Fibroblast of mammary gland (primary cell): Measurements from ENCODE around the gene CDH15.

Experiments
- DNase-seq: peaks from one replicate; pipeline ENCODE4 v3.0.0-alpha.2; 2010; ENCODE audit warnings: low read depth
- H3K4me3 ChIP-seq: 2 replicates; pipeline ENCODE4 v1.5.1; 2011; ENCODE audit warnings: low read depth, mild to moderate bottlenecking, low read length, moderate library complexity; ENCODE audit not compliant: control insufficient read depth
- TF ChIP-seq, protein P1 (sequence below): conservative IDR thresholded peaks from 2 replicates; pipeline ENCODE4 v1.5.1; 2011; ENCODE audit warnings: low read depth, low read length, inconsistent platforms; ENCODE audit not compliant: control insufficient read depth, insufficient read depth

The CDH15 gene

DNA sequence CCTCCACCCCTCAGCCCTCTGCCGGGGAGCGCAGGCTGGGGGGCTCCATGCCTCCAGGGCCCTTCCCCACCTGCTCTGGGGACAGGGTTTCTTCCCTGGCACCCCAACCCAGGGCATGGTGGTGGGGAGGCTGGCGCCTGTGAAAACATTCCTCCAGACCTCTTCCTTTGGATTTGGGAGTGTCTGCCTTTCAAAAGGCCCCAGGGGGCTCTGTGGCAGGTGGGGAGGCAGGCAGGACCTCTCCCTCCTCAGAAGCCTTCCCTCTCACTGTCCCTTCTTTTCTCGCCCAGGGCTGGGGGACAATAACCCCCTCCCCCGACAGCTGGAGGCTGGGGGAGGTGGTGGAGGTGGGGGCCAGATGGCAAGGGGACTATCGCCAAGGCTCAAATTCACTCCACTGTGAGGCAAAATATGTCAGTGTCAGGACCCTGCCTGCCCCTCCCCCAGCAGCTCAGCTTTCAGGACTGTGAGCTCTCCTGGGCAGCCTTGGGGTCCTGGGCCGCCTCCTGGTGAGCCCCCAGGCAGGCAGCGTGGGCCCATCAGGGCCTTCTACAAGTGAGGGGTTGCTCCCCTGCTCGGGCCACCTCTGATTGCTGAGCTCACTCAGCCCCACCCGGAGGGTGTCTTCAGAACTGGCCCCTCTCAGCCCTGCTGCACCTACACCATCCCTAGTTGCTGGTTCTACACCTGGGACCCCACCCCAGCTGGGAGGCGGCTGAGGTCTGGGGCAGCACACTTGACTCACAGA is 1.8 kb downstream of the CDH15 start:
- TF ChIP-seq, protein P1, sequence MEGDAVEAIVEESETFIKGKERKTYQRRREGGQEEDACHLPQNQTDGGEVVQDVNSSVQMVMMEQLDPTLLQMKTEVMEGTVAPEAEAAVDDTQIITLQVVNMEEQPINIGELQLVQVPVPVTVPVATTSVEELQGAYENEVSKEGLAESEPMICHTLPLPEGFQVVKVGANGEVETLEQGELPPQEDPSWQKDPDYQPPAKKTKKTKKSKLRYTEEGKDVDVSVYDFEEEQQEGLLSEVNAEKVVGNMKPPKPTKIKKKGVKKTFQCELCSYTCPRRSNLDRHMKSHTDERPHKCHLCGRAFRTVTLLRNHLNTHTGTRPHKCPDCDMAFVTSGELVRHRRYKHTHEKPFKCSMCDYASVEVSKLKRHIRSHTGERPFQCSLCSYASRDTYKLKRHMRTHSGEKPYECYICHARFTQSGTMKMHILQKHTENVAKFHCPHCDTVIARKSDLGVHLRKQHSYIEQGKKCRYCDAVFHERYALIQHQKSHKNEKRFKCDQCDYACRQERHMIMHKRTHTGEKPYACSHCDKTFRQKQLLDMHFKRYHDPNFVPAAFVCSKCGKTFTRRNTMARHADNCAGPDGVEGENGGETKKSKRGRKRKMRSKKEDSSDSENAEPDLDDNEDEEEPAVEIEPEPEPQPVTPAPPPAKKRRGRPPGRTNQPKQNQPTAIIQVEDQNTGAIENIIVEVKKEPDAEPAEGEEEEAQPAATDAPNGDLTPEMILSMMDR: no peak
- no peak for DNase-seq
- no peak overlapping the region for H3K4me3 ChIP-seq

DNA sequence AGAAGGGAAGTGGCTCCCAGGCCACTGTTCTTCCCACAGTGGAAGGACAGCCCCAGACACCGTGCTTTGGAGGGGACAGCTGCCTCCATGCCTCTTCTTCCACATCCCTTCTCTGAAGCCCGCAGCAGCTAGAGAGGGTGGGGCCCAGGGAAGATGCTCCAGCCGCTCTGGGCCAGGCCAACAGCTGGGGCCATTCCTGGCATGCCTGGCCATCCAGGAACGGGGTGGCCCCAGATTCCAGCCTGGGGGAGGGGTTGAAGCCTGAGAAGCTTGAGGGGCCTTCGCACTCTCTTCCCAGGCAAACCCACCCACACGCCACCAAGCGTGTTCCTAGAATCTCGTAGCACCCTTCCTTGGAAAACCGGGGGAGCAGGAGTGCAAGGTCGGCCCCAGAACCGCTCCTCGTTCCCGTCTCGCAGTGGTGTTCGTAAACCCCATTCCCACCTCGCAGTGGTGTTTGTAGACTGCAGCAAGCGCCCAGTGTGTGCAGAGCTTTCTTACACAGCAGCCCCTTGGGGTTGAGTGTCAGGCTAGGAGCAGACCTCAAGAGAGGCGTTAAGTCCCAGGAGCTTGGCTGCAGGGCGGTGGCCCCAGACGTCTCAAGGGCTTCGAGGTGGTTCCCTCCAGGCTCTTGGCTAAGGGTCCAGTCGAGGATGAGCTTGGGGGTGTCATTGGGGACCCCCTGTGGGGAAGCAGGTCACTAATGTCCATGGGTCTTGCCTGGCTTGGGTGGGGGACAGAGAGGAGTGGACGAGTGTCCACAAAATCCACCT is 2.7 kb downstream of the CDH15 start:
- no peak overlapping the region for H3K4me3 ChIP-seq
- no peak for DNase-seq
- TF ChIP-seq, protein P1: no peak

DNA sequence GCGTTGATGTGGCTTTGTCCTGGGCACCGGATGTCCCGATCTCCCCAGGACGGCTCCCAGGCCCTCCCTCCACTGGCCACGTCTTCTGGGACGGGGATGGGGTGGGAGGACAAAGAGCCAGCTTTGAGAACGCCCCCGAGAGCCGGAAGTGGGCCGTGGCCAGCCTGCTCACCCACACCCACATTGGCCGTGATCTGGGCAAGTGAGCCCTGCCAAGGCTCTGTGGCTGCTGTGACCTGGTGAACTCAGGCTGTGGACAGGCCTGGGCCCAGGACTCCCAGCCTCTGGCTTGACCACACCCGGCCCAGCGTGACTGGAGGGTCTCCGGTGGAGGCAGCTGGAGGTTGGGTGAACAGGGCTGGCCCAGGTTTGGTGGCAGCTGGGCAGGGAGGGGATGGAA is 3.3 kb downstream of the CDH15 start:
- DNase-seq: no peak
- no peak overlapping the region for H3K4me3 ChIP-seq

DNA sequence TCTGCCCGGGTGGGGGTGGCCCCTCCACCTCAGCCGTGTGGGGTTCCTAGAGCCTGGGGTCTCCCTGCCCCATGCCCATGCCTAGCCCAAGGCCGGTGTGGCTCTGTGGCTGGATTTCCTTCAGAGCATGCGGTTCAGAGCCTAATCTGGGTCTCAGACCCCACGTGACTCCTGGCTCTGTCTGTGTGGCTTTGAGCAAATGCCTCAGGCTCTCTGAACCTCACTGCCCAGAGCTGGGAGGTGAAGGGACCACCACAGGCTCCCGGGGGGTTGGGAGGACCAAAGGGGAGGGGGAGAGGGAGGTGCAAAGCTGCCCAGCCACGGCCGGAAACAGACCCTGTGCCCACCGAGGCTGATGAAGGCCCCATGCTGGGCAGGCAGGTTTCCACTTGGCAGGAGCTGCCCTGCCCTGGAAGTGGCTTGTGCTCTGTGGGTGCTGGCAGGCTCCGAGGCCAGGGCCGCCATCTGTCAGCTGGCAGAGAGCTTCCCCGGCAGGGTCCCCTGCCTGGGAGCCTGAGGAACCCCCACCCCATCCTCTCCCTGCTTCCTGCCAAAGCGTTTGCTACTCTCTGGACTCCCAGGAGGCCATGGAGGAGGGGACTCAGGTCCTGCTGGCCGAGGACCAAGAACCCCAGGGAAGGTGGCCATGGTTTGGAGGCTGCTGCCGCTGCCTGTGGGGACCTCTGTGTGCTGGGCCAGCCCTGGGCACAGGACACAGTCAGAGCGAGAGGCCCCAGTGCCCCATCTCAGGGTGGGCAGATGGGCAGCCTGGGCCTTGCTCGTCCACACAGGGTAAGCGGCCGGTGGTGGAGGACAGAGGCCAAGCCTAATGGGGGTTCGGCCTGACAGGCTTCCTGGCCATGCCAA is 4.0 kb downstream of the CDH15 start:
- no peak for DNase-seq
- TF ChIP-seq, protein P1: no peak
- H3K4me3 ChIP-seq: no peak overlapping the region

More for the DNA sequence above, 3.3 kb downstream of the CDH15 start:
- TF ChIP-seq, protein P1: no peak

DNA sequence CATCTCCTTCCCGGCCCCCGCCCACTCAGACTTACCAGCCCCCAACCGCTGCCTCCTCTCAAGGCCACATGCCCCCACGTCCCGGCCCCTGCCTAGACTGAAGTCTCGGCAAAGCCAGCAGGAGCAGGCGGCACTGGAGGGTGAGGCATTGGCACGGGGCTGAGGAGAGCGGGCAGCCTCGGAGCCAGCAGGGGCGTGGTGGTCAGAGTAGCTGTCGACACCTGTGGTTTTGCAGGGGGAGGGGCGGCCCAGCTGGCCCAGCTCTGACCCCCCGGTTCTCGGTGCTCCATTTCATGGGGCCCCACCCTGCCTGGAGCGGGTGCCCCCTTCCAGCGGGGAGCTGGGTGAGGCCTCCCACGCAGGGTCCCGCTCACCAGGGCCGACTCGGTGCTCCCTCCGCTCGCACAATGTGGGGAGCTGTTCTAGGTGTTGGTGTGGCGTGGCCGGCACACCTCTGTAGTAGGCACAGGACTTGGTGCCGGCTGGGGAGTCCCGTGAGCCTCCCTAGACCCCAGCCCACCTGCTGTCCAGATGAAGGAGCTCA is 4.7 kb downstream of the CDH15 start:
- no peak for DNase-seq
- no peak overlapping the region for H3K4me3 ChIP-seq
- TF ChIP-seq, protein P1: no peak

DNA sequence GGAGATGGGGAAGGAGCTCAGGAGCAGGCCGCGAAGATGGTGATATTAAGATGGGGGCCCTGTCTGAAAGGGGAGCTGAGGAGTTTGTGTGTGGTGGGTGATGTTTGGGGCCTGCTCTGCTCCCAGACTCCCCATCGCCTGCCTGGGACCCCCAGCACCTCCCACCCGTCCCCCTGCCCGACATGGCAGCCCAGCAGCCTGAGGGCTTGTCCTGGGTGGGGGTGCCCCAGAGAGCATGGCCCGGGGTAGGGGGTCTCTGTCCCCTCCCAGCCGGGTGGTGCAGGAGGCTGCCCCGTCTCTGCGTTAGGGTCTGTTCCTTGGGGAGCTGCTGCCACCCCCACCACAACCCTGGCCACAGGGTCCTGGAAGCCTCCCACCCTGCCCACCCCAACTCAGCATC is 5.2 kb downstream of the CDH15 start:
- TF ChIP-seq, protein P1: no peak
- H3K4me3 ChIP-seq: no peak overlapping the region
- DNase-seq: no peak
